ENCODE results near the gene ADORA3.

ADORA3 gene

GRCh38 chr1:111480674-111481073 is 22.8 kb downstream of the ADORA3 start:
- no peak overlapping the region for H3K4me3 ChIP-seq (ENCODE audit: low read depth, low read length)
- DNase-seq (ENCODE audit: low read depth): no peak

GRCh38 chr1:111476761-111477309 is 26.6 kb downstream of the ADORA3 start:
- DNase-seq (ENCODE audit: low read depth): no peak
- no peak overlapping the region for H3K4me3 ChIP-seq (ENCODE audit: low read depth, low read length)

- no peak overlapping the region for H3K4me3 ChIP-seq (ENCODE audit: low read depth, low read length)
- DNase-seq (ENCODE audit: low read depth): no peak
These were observed 27.2 kb downstream of the ADORA3 start for GRCh38 chr1:111476214-111476613.

- no peak for DNase-seq (ENCODE audit: low read depth)
- no peak overlapping the region for H3K4me3 ChIP-seq (ENCODE audit: low read depth, low read length)
These were observed 27.7 kb downstream of the ADORA3 start for GRCh38 chr1:111475701-111476100.

GRCh38 chr1:111474521-111474920 is 28.9 kb downstream of the ADORA3 start:
- no peak overlapping the region for H3K4me3 ChIP-seq (ENCODE audit: low read depth, low read length)
- DNase-seq (ENCODE audit: low read depth): no peak

GRCh38 chr1:111474106-111474505 is 29.3 kb downstream of the ADORA3 start:
- H3K4me3 ChIP-seq (ENCODE audit: low read depth, low read length): no peak overlapping the region
- no peak for DNase-seq (ENCODE audit: low read depth)

DNA sequence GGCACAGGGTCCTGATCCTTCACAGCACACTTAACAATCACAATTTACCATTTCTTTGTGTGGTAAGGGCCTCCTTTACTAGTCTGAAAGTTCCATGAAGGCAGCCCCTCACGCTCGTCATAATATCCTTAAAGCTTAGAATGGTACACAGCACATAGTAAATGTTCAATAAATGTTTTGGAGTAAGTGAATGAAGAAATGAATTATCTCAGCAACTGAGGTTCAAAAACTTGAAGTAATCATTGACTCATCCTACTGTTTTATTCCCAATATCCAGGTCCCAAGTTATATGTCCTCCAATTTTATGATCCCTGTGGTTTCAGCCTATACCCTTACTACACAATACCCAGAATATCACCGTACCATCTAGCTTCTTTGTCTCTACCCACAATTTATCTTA is 31.9 kb downstream of the ADORA3 start:
- DNase-seq (ENCODE audit: low read depth): no peak
- H3K4me3 ChIP-seq (ENCODE audit: low read depth, low read length): no peak overlapping the region

- DNase-seq (ENCODE audit: low read depth): no peak
- no peak overlapping the region for H3K4me3 ChIP-seq (ENCODE audit: low read depth, low read length)
These were observed 32.4 kb downstream of the ADORA3 start for GRCh38 chr1:111471012-111471411.

GRCh38 chr1:111470596-111470995 is 32.8 kb downstream of the ADORA3 start:
- no peak for DNase-seq (ENCODE audit: low read depth)
- H3K4me3 ChIP-seq (ENCODE audit: low read depth, low read length): no peak overlapping the region

DNA sequence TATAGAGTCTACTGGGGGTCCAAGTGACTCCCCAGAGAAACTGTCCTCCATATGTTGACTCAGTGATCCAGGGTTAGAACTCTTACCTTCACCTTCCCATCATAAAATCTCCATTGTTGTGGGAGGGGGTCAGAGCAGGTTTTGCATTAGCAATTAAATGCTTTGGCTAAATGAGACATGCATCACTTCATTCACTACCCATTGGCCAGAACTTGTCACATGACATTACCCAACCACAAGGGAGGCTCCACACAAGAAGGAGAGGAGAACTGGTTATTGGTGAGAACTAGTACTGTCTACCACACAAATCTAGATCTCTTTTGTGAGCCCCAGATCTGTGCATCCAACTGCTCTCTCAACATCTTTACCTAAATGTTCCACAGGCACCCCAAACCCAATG is 33.9 kb downstream of the ADORA3 start:
- H3K4me3 ChIP-seq (ENCODE audit: low read depth, low read length): no peak overlapping the region
- DNase-seq (ENCODE audit: low read depth): no peak

- H3K4me3 ChIP-seq (ENCODE audit: low read depth, low read length): no peak overlapping the region
- no peak for DNase-seq (ENCODE audit: low read depth)
These were observed 34.7 kb downstream of the ADORA3 start for GRCh38 chr1:111468717-111469100.

- DNase-seq (ENCODE audit: low read depth): no peak
- H3K4me3 ChIP-seq (ENCODE audit: low read depth, low read length): no peak overlapping the region
These were observed 35.3 kb downstream of the ADORA3 start for GRCh38 chr1:111467865-111468716.

- H3K4me3 ChIP-seq (ENCODE audit: low read depth, low read length): no peak overlapping the region
- no peak for DNase-seq (ENCODE audit: low read depth)
These were observed 37.0 kb downstream of the ADORA3 start for GRCh38 chr1:111466480-111466879.

DNA sequence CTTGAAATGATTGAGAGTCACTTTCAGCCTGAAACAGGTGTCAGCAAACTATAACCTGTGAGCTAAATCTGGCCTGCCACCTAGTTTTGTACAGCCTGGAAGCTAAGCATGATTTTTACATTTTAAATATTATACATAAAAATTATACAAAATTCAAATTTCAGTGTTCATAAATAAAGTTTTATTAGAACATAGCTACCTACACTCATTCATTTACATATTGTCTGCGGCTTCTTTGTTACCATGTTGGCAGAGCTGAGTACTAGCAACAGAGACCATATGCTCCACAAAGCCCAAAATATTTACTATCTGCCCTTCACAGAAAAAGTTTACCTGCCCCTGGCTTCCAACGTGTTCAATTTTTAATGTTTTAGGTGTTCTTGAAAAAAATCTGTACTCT is 37.7 kb downstream of the ADORA3 start:
- DNase-seq (ENCODE audit: low read depth): no peak
- H3K4me3 ChIP-seq (ENCODE audit: low read depth, low read length): no peak overlapping the region

DNA sequence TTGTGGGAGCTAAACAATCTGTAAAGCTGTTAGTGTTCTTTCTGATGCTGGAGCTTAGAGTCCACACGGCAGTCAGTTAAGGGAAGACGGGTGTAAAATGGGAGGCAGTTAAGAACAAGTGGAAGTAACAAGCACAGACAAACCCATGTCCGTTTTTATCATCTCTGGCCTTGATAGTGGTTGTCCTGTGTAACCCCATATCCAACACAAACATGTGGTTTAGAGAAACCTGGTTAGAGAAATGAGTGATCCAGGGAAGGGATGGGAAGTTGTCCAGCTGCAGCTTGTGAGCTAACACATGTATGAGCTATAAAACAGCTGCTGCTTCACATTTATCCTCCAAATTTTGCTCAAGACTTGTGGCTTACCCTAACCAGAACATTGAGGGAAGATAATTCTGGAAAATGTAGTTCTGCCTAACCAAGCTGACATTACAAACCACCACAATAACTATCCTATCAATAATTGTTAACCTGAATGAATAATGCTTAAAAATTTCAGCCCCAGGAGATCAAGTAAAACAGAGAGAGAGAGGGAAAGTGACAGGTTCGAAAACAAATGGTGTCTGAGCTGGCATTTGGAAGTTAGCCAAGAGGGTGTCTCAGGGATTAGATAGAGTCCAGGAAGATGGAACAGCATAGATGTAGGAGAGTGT is 40.3 kb downstream of the ADORA3 start:
- DNase-seq (ENCODE audit: low read depth): peak; percentile 36
- no peak overlapping the region for H3K4me3 ChIP-seq (ENCODE audit: low read depth, low read length)

GRCh38 chr1:111462370-111463028 is 40.9 kb downstream of the ADORA3 start:
- no peak overlapping the region for H3K4me3 ChIP-seq (ENCODE audit: low read depth, low read length)
- no peak for DNase-seq (ENCODE audit: low read depth)

GRCh38 chr1:111461765-111462164 is 41.7 kb downstream of the ADORA3 start:
- DNase-seq (ENCODE audit: low read depth): no peak

DNA sequence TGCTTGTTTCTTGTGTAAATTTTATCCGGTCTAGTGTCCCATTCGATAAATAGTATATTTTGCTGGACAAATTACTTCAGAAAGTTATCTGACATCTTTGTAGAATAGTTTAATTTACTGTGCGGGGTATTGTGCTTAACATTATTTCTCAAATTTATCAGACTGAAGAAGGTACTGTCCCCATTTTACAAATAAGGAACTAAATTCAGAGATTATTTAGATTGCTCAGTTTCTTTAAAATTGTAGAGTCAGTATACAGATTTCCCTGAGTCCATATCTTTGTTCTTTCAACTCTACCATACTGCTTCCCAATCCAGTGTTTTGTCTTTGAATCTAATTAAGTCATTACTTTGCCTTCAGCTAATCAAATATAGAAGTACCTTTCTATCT is 47.8 kb downstream of the ADORA3 start:
- no peak overlapping the region for H3K4me3 ChIP-seq (ENCODE audit: low read depth, low read length)
- no peak for DNase-seq (ENCODE audit: low read depth)

More at GRCh38 chr1:111461765-111462164, 41.7 kb downstream of the ADORA3 start:
- H3K4me3 ChIP-seq (ENCODE audit: low read depth, low read length): no peak overlapping the region

DNA sequence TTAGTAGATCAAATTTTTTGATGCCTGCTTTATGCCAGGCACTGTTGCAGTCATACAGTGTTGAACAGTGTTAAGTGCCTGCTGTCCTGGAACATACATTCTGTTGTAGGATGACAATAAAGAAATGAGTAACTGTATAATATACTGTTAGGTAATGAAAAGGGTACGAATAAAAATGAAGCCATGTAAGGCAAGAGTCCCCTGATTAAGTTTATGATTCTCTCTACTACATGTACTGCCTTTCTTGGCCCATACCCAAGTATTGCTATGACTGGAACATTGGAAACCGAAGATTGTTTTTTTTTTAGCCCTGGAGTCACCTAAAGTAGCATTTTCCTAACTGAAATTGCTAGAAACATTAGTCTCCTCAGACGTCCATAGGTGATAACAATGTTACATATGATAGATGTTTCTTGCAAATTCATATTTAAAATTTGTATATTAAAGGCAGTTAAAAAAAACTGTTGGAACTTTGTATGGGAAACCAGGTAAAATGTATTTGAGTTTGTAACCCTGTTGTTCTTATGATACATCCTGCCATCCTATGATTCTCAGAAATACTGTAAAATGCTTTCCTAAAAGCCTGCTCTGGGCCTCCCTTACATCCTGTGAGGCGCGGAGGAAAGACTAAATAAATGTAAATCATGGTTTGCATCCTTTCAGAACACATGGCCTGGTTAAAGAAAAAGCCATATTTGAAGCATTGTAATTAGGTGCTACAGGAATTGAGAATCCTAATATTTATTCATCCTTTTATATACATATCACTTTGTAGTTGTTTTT is 48.4 kb downstream of the ADORA3 start:
- no peak overlapping the region for H3K4me3 ChIP-seq (ENCODE audit: low read depth, low read length)
- no peak for DNase-seq (ENCODE audit: low read depth)

Data from skeletal muscle cell (primary cell).